H9 (cell line): ENCODE data around the gene BRF1. TPM values are rescaled to one million over a fixed set of nuclear protein-coding genes. Genes with fewer than 3 reads are reported as not detected.

ENCODE experiments used
- DNase-seq: peaks from one replicate; pipeline ENCODE4 v3.0.0-alpha.2; 2017
- H2AFZ ChIP-seq: one replicate; pipeline ENCODE4 v1.6.1; 2013; ENCODE audit warnings: mild to moderate bottlenecking, low read length, control low read depth, moderate library complexity
- H2AK5ac ChIP-seq: 2 replicates; pipeline ENCODE4 v1.6.1; 2013; ENCODE audit warnings: low read length, control low read depth, mixed read lengths; ENCODE audit not compliant: insufficient read length
- H2BK120ac ChIP-seq: one replicate; pipeline ENCODE4 v1.6.1; 2013; ENCODE audit warnings: low read depth, mild to moderate bottlenecking, low read length, control low read depth, inconsistent platforms; ENCODE audit not compliant: poor library complexity, severe bottlenecking
- H2BK12ac ChIP-seq: 2 replicates; pipeline ENCODE4 v1.6.1; 2013; ENCODE audit warnings: low read length, control low read depth, mixed read lengths, low read depth; ENCODE audit not compliant: insufficient read length
- H2BK15ac ChIP-seq: 2 replicates; pipeline ENCODE4 v1.6.1; 2013; ENCODE audit warnings: low read depth, low read length, control low read depth
- H2BK20ac ChIP-seq: one replicate; pipeline ENCODE4 v1.6.1; 2013; ENCODE audit warnings: low read depth, mild to moderate bottlenecking, low read length, control low read depth, inconsistent platforms; ENCODE audit not compliant: poor library complexity, severe bottlenecking
- H2BK5ac ChIP-seq: 2 replicates; pipeline ENCODE4 v1.6.1; 2013; ENCODE audit warnings: low read length, control low read depth, mixed read lengths; ENCODE audit not compliant: insufficient read length
- H3K14ac ChIP-seq: 2 replicates; pipeline ENCODE4 v1.6.1; 2013; ENCODE audit warnings: low read length, control low read depth; ENCODE audit not compliant: insufficient read depth
- H3K18ac ChIP-seq: 2 replicates; pipeline ENCODE4 v1.6.1; 2013; ENCODE audit warnings: low read depth, mild to moderate bottlenecking, mixed read lengths, low read length, control low read depth; ENCODE audit not compliant: insufficient read length
- H3K23ac ChIP-seq: 2 replicates; pipeline ENCODE4 v1.6.1; 2013; ENCODE audit warnings: low read length, control low read depth, mixed read lengths, low read depth; ENCODE audit not compliant: insufficient read length
- H3K23me2 ChIP-seq: 2 replicates; pipeline ENCODE4 v1.6.1; 2013; ENCODE audit warnings: low read depth, mild to moderate bottlenecking, mixed read lengths, low read length, control low read depth; ENCODE audit not compliant: insufficient read length, poor library complexity, severe bottlenecking
- H3K27ac ChIP-seq: 2 replicates; pipeline ENCODE4 v1.5.1; 2013; ENCODE audit warnings: low read length, control low read depth, mixed read lengths, low read depth; ENCODE audit not compliant: insufficient read length
- H3K27me3 ChIP-seq: 2 replicates; pipeline ENCODE4 v1.6.1; 2013; ENCODE audit warnings: low read length, control low read depth, inconsistent platforms; ENCODE audit not compliant: insufficient read depth
- H3K4ac ChIP-seq: 2 replicates; pipeline ENCODE4 v1.6.1; 2013; ENCODE audit warnings: low read depth, mild to moderate bottlenecking, control low read depth, inconsistent platforms, low read length, moderate library complexity
- H3K4me1 ChIP-seq: 2 replicates; pipeline ENCODE4 v1.6.1; 2013; ENCODE audit warnings: low read length, control low read depth, inconsistent platforms; ENCODE audit not compliant: insufficient read depth
- H3K4me2 ChIP-seq: 2 replicates; pipeline ENCODE4 v1.6.1; 2013; ENCODE audit warnings: low read length, control low read depth, mixed read lengths; ENCODE audit not compliant: insufficient read length, insufficient read depth
- H3K56ac ChIP-seq: 2 replicates; pipeline ENCODE4 v1.6.1; 2013; ENCODE audit warnings: low read depth, mild to moderate bottlenecking, mixed read lengths, low read length, control low read depth; ENCODE audit not compliant: insufficient read length
- H3K79me1 ChIP-seq: 2 replicates; pipeline ENCODE4 v1.6.1; 2013; ENCODE audit warnings: low read depth, mild to moderate bottlenecking, moderate library complexity, low read length, control low read depth, inconsistent platforms; ENCODE audit not compliant: insufficient read depth, poor library complexity, severe bottlenecking
- H3K79me2 ChIP-seq: 2 replicates; pipeline ENCODE4 v1.6.1; 2013; ENCODE audit warnings: low read length, control low read depth, inconsistent platforms; ENCODE audit not compliant: insufficient read depth
- H3K9ac ChIP-seq: 2 replicates; pipeline ENCODE4 v1.6.1; 2013; ENCODE audit warnings: low read length, control low read depth, mixed read lengths; ENCODE audit not compliant: insufficient read length; ENCODE audit errors: extremely low read depth
- H3K9me3 ChIP-seq: one replicate; pipeline ENCODE4 v1.6.1; 2013; ENCODE audit warnings: low read depth, low read length, inconsistent platforms; ENCODE audit not compliant: control insufficient read depth
- H3T11ph ChIP-seq: one replicate; pipeline ENCODE4 v1.6.1; 2013; ENCODE audit warnings: mild to moderate bottlenecking, low read length, control low read depth, inconsistent platforms
- H4K20me1 ChIP-seq: one replicate; pipeline ENCODE4 v1.6.1; 2013; ENCODE audit not compliant: control insufficient read depth, insufficient read length, insufficient read depth
- H4K5ac ChIP-seq: 2 replicates; pipeline ENCODE4 v1.6.1; 2013; ENCODE audit warnings: low read depth, mild to moderate bottlenecking, mixed read lengths, low read length, control low read depth; ENCODE audit not compliant: insufficient read length
- H4K8ac ChIP-seq: replicated peaks from 2 replicates; pipeline ENCODE4 v1.6.1; 2013; ENCODE audit warnings: low read length, control low read depth, mixed read lengths, low read depth; ENCODE audit not compliant: insufficient read length
- H4K91ac ChIP-seq: 2 replicates; pipeline ENCODE4 v1.6.1; 2013; ENCODE audit warnings: low read depth, mild to moderate bottlenecking, moderate library complexity, mixed read lengths, low read length, control low read depth; ENCODE audit not compliant: insufficient read length
- H3K27ac Mint-ChIP-seq, 3 experiments: 2 replicates in 2 of 3; 3 replicates in 1 of 3; pipeline ENCODE4 v1.8.0; 2020 to 2021; ENCODE audit warnings: mixed read lengths in 3 of 3, mild to moderate bottlenecking in 1 of 3, moderate library complexity in 1 of 3
- H3K27me3 Mint-ChIP-seq: 2 replicates; pipeline ENCODE4 v1.8.0; 2021; ENCODE audit warnings: low read depth, mild to moderate bottlenecking, moderate library complexity, mixed read lengths
- H3K36me3 Mint-ChIP-seq, 3 experiments: 2 replicates in 2 of 3; 3 replicates in 1 of 3; pipeline ENCODE4 v1.8.0; 2020 to 2021; ENCODE audit warnings: low read depth in 3 of 3, mixed read lengths in 3 of 3; ENCODE audit not compliant: insufficient read depth in 1 of 3
- H3K4me1 Mint-ChIP-seq, 2 experiments: 2 replicates each; pipeline ENCODE4 v1.8.0; 2020; ENCODE audit warnings: mixed read lengths in 2 of 2
- H3K4me3 Mint-ChIP-seq, 2 experiments: 2 replicates in 1 of 2; 3 replicates in 1 of 2; pipeline ENCODE4 v1.8.0; 2020 to 2021; ENCODE audit warnings: mild to moderate bottlenecking in 2 of 2, mixed read lengths in 2 of 2, moderate library complexity in 1 of 2
- H3K9me3 Mint-ChIP-seq, 2 experiments: 2 replicates in 1 of 2; 3 replicates in 1 of 2; pipeline ENCODE4 v1.8.0; 2020; ENCODE audit warnings: mild to moderate bottlenecking in 2 of 2, mixed read lengths in 2 of 2, moderate library complexity in 1 of 2
- CTCF ChIP-seq: fragments of 200-600 bp; sonication (generic); conservative IDR thresholded peaks from 3 replicates; pipeline ENCODE4 v1.8.0; 2021; ENCODE audit warnings: antibody characterized with exemption, mild to moderate bottlenecking
- WGBS: extraction: QIAGEN DNeasy Blood & Tissue Kit; methylation state at CpG from one replicate; pipeline ENCODE4 v1.1.7; 2013; ENCODE audit warnings: missing lambda C conversion rate, low lambda C conversion rate, mixed read lengths; ENCODE audit not compliant: insufficient read length; ENCODE audit errors: extremely low coverage; 5-methylcytosine and 5-hydroxymethylcytosine counted together
- total RNA-seq: library from RNA; stranded (reverse); gene quantifications from 2 replicates; pipeline ENCODE4 v1.2.1, GENCODE V29; 2021

Gene BRF1
- total RNA-seq, 1 experiment from 2014 or later = 28.3 TPM

GRCh38 chr14:105168093-105168420 is 132.7 kb downstream of the BRF1 start:
- no peaks in the 10 kb centered on the region for H3K9me3 ChIP-seq
- no peak for DNase-seq
- no peaks in the 10 kb centered on the region for H3K36me3 Mint-ChIP-seq
- H3K23me2 ChIP-seq = peaks cover 3% of the 10 kb centered on the region
- H2BK20ac ChIP-seq = no peak overlapping the region
- no peak overlapping the region for H3K14ac ChIP-seq
- no peaks in the 10 kb centered on the region for H3K9me3 Mint-ChIP-seq
- H4K20me1 ChIP-seq = no peaks in the 10 kb centered on the region
- no peak overlapping the region for H4K8ac ChIP-seq
- no peak overlapping the region for H3K4ac ChIP-seq
- no peak overlapping the region for H3K18ac ChIP-seq
- H2BK15ac ChIP-seq = no peak overlapping the region
- no peak overlapping the region for H3K23ac ChIP-seq
- WGBS = no CpG with 5 or more reads among the region's 46 CpGs
- no peak overlapping the region for H3K9ac ChIP-seq
- H3K27ac Mint-ChIP-seq = no peak overlapping the region
- peak overlapping the region; percentile 52 to 69 for H3K4me3 Mint-ChIP-seq
- TF ChIP-seq CTCF = no peak
- H3K4me2 ChIP-seq = peak overlapping the region; percentile 38
- no peak overlapping the region for H2BK120ac ChIP-seq
- H3K79me1 ChIP-seq = no peaks in the 10 kb centered on the region
- no peak overlapping the region for H3T11ph ChIP-seq
- H2BK12ac ChIP-seq = no peak overlapping the region
- H3K4me1 ChIP-seq = no peaks in the 10 kb centered on the region
- H2AK5ac ChIP-seq = no peak overlapping the region
- H3K27me3 Mint-ChIP-seq = peaks cover 28% of the 10 kb centered on the region
- H2AFZ ChIP-seq = no peak overlapping the region
- H2BK5ac ChIP-seq = no peak overlapping the region
- H4K5ac ChIP-seq = no peak overlapping the region
- peaks cover 7% of the 10 kb centered on the region; the same call in 1 of the 2 replicates for H3K27me3 ChIP-seq
- no peak overlapping the region for H4K91ac ChIP-seq
- H3K56ac ChIP-seq = no peak overlapping the region
- no peak overlapping the region for H3K27ac ChIP-seq
- no peaks in the 10 kb centered on the region for H3K79me2 ChIP-seq
- peaks cover 14 to 16% of the 10 kb centered on the region in 2 experiments for H3K4me1 Mint-ChIP-seq
